HL-60 (cell line): ENCODE results near the gene TTC9.

ENCODE experiments used
- DNase-seq, 2 experiments: peaks; one replicate each; pipeline ENCODE4 v3.0.0-alpha.2; 2010 to 2020; ENCODE audit warnings: low read depth in 1 of 2, low spot score in 1 of 2
- H3K27ac ChIP-seq: fragments of 250-450 bp; sonication (Bioruptor Pico); replicated peaks from 2 replicates; pipeline ENCODE4 v1.5.1; 2020; ENCODE audit warnings: mild to moderate bottlenecking, moderate library complexity
- H3K27me3 ChIP-seq: fragments of 250-450 bp; sonication (Bioruptor Pico); 2 replicates; pipeline ENCODE4 v1.5.1; 2021; ENCODE audit warnings: mild to moderate bottlenecking, moderate library complexity; ENCODE audit not compliant: insufficient read depth, poor library complexity, severe bottlenecking
- H3K4me3 ChIP-seq: replicated peaks from 2 replicates; pipeline ENCODE4 v1.5.1; 2011; ENCODE audit warnings: mild to moderate bottlenecking, control low read depth, low read length; ENCODE audit not compliant: insufficient read depth
- CTCF ChIP-seq: IDR thresholded peaks from one replicate; pipeline ENCODE4 v1.5.1; 2011; ENCODE audit warnings: low read length, control low read depth, inconsistent platforms; ENCODE audit not compliant: insufficient read depth
- GABPA ChIP-seq: IDR thresholded peaks from 2 replicates; pipeline ENCODE4 v1.6.1; 2012; ENCODE audit warnings: low read depth
- POLR2AphosphoS5 ChIP-seq: IDR thresholded peaks from 2 replicates; pipeline ENCODE4 v1.6.1; 2012; ENCODE audit warnings: low read depth
- REST ChIP-seq: IDR thresholded peaks from 2 replicates; pipeline ENCODE4 v1.6.1; 2012; ENCODE audit warnings: low read depth; ENCODE audit not compliant: insufficient replicate concordance
- SPI1 ChIP-seq: IDR thresholded peaks from 2 replicates; pipeline ENCODE4 v1.6.1; 2012; ENCODE audit warnings: low read depth, mild to moderate bottlenecking, borderline replicate concordance

The TTC9 gene

GRCh38 chr14:70654632-70655031 lies 12.9 kb downstream of the TTC9 start:
- no peak for DNase-seq
- Histone ChIP-seq H3K4me3 (no peak overlapping the region), H3K27ac (peak overlapping the region; percentile 88), H3K27me3 (no peaks in the 10 kb centered on the region)
- TF ChIP-seq POLR2AphosphoS5 (no peak), SPI1 (no peak), CTCF (no peak), GABPA (no peak), REST (no peak)

- Histone ChIP-seq H3K27me3 (no peaks in the 10 kb centered on the region), H3K4me3 (no peak overlapping the region), H3K27ac (peak overlapping the region; percentile 88)
- TF ChIP-seq SPI1 (peak; percentile 17; the same call in 1 of the 2 replicates), GABPA (peak; percentile 14; the same call in 1 of the 2 replicates), CTCF (no peak), REST (no peak), POLR2AphosphoS5 (0 out of 2 replicates have a peak, but pooled peaks have one; percentile 31)
- DNase-seq: peak; percentile 66 to 84
Observed at GRCh38 chr14:70655110-70655826, 13.6 kb downstream of the TTC9 start.

GRCh38 chr14:70658899-70659298 lies 17.2 kb downstream of the TTC9 start:
- H3K27ac ChIP-seq: peak overlapping the region; percentile 88
- no peak overlapping the region for H3K4me3 ChIP-seq
- DNase-seq: peak; percentile 38 to 73
- TF ChIP-seq CTCF: no peak
- TF ChIP-seq POLR2AphosphoS5: no peak
- peak; percentile 47; the same call in 1 of the 2 replicates for TF ChIP-seq GABPA
- TF ChIP-seq SPI1: peak; percentile 92
- no peak for TF ChIP-seq REST
- H3K27me3 ChIP-seq: no peaks in the 10 kb centered on the region
